Upper lobe of right lung (tissue), 1 donor: ENCODE measurements around the gene FANCD2OS. TPM values are rescaled to one million over a fixed set of nuclear protein-coding genes. Genes with fewer than 3 reads are reported as not detected.

Source experiments
- ATAC-seq: fragments of 200-7000 bp; cut with Tn5 transposase; one replicate; pipeline ENCODE4 v1.9.1; 2020; ENCODE audit warnings: mild to moderate bottlenecking, moderate library complexity
- DNase-seq: peaks from one replicate; pipeline ENCODE4 v3.0.0-alpha.2; 2020
- H3K27ac ChIP-seq: fragments of 200-600 bp; one replicate; pipeline ENCODE4 v1.8.0; 2022
- H3K27me3 ChIP-seq: fragments of 200-600 bp; one replicate; pipeline ENCODE4 v1.8.0; 2022; ENCODE audit warnings: mild to moderate bottlenecking
- H3K36me3 ChIP-seq: fragments of 200-600 bp; one replicate; pipeline ENCODE4 v1.8.0; 2022
- H3K4me1 ChIP-seq: fragments of 200-600 bp; one replicate; pipeline ENCODE4 v1.8.0; 2022
- H3K4me3 ChIP-seq: fragments of 200-600 bp; one replicate; pipeline ENCODE4 v1.8.0; 2022; ENCODE audit warnings: mild to moderate bottlenecking
- H3K9me3 ChIP-seq: fragments of 200-600 bp; one replicate; pipeline ENCODE4 v1.8.0; 2022
- CTCF ChIP-seq: fragments of 200-600 bp; IDR thresholded peaks from one replicate; pipeline ENCODE4 v1.8.0; 2022; ENCODE audit warnings: antibody characterized with exemption
- intact Hi-C: fragments of 100-400 bp; cut with DNase I; formaldehyde crosslinking; loops from one replicate; pipeline ENCODE4 v1.11.0; 2022
- total RNA-seq: library from RNA; stranded (reverse); fragmentation: NEBNext Ultra II Directional; extraction: Animal tissue kit (Norgen Biotek cat#: 25700); gene quantifications from one replicate; pipeline ENCODE4 v1.2.1, GENCODE V29; 2021
- donor health status: DM: no; HTN: yes; CAD: no; lungs with severe emphysema.

FANCD2OS gene
- total RNA-seq, 1 donor from 2014 or later: not detected

- ATAC-seq: no peak
- Histone ChIP-seq H3K9me3 (no peaks in the 10 kb centered on the region), H3K27me3 (no peaks in the 10 kb centered on the region), H3K36me3 (peaks cover 16% of the 10 kb centered on the region), H3K4me1 (peaks cover 23% of the 10 kb centered on the region), H3K27ac (no peak overlapping the region), H3K4me3 (peak overlapping the region; percentile 86)
- no peak for TF ChIP-seq CTCF
- no peak for DNase-seq
- intact Hi-C loops: no loop called here
Measured at GRCh38 chr3:10116928-10117327, 8.9 kb upstream of the FANCD2OS start.

GRCh38 chr3:10116138-10116460 is 8.0 kb upstream of the FANCD2OS start:
- TF ChIP-seq CTCF: no peak
- no peaks in the 10 kb centered on the region for H3K9me3 ChIP-seq
- no peaks in the 10 kb centered on the region for H3K27me3 ChIP-seq
- H3K27ac ChIP-seq: peak overlapping the region; percentile 87
- peaks cover 7% of the 10 kb centered on the region for H3K36me3 ChIP-seq
- intact Hi-C loops: no loop called here
- H3K4me3 ChIP-seq: peak overlapping the region; percentile 86
- peak; percentile 62 for DNase-seq
- peak; percentile 16 for ATAC-seq
- H3K4me1 ChIP-seq: peaks cover 23% of the 10 kb centered on the region

- intact Hi-C loops: no loop called here
- Histone ChIP-seq H3K27me3 (no peaks in the 10 kb centered on the region), H3K27ac (peak within 1 kb of the TSS; percentile 87), H3K36me3 (peaks cover 2% of the 10 kb centered on the region), H3K4me1 (peaks cover 23% of the 10 kb centered on the region), H3K9me3 (no peaks in the 10 kb centered on the region), H3K4me3 (peak within 1 kb of the TSS; percentile 86)
- DNase-seq: peak; percentile 97
- ATAC-seq: peak; percentile 100
- no peak for TF ChIP-seq CTCF
Measured at GRCh38 chr3:10115326-10116137, 7.5 kb upstream of the FANCD2OS start, which contains the start of gene BRK1. BRK1 (plus strand) TSS chr3:10115675; CDS start chr3:10115702, 27 bp downstream.

- Histone ChIP-seq H3K9me3 (no peaks in the 10 kb centered on the region), H3K27me3 (no peaks in the 10 kb centered on the region), H3K36me3 (no peaks in the 10 kb centered on the region), H3K27ac (no peak overlapping the region), H3K4me1 (no peaks in the 10 kb centered on the region), H3K4me3 (no peak overlapping the region)
- ATAC-seq: no peak
- TF ChIP-seq CTCF: no peak
- intact Hi-C loops: no loop called here
- no peak for DNase-seq
Measured at GRCh38 chr3:10106919-10107318, 1.1 kb downstream of the FANCD2OS start.

- intact Hi-C loops: no loop called here
- Histone ChIP-seq H3K36me3 (no peaks in the 10 kb centered on the region), H3K4me3 (no peak overlapping the region), H3K27ac (no peak overlapping the region), H3K4me1 (no peaks in the 10 kb centered on the region), H3K9me3 (no peaks in the 10 kb centered on the region), H3K27me3 (no peaks in the 10 kb centered on the region)
- DNase-seq (no peak), ATAC-seq (no peak)
- no peak for TF ChIP-seq CTCF
Measured at GRCh38 chr3:10099041-10099440, 9.0 kb downstream of the FANCD2OS start.
